Left lung (tissue), 10 donors: ENCODE data around the gene ABI3BP. TPM values are rescaled to one million over a fixed set of nuclear protein-coding genes. Genes with fewer than 3 reads are reported as not detected.

ENCODE experiments used
- ATAC-seq: fragments of 200-7000 bp; cut with Tn5 transposase; one replicate; pipeline ENCODE4 v1.9.1; 2020; ENCODE audit warnings: moderate library complexity
- DNase-seq, 4 donors: peaks; one replicate each; pipeline ENCODE4 v3.0.0-alpha.2; 2013 to 2020
- H3K27ac ChIP-seq, 2 donors: fragments of 200-600 bp; sonication (generic) in 1 of 2; one replicate each; pipeline versions ENCODE4 v1.5.0 to v1.8.0; 2020 to 2021
- H3K27me3 ChIP-seq, 2 donors: fragments of 200-600 bp; sonication (generic) in 1 of 2; one replicate each; pipeline versions ENCODE4 v1.5.0 to v1.8.0; 2020 to 2021
- H3K36me3 ChIP-seq, 2 donors: fragments of 200-600 bp; sonication (generic) in 1 of 2; one replicate each; pipeline versions ENCODE4 v1.5.0 to v1.8.0; 2020 to 2021
- H3K4me1 ChIP-seq, 2 donors: fragments of 200-600 bp; one replicate each; pipeline ENCODE4 v1.8.0; 2021
- H3K4me3 ChIP-seq, 2 donors: fragments of 200-600 bp; sonication (generic) in 1 of 2; one replicate each; pipeline versions ENCODE4 v1.5.0 to v1.8.0; 2020 to 2021; ENCODE audit warnings: mild to moderate bottlenecking in 1 of 2
- H3K9me3 ChIP-seq, 2 donors: fragments of 200-600 bp; sonication (generic) in 1 of 2; one replicate each; pipeline versions ENCODE4 v1.5.0 to v1.8.0; 2020 to 2021
- intact Hi-C, 2 donors: fragments of 100-400 bp; cut with DNase I; formaldehyde crosslinking; loops; one replicate each; pipeline versions ENCODE4 v1.11.2 to v1.14.2; 2022
- polyA plus RNA-seq, 6 donors: library from polyadenylated mRNA; unstranded; fragments of 120-200 nt; gene quantifications; one replicate each; pipeline ENCODE4 v1.2.1, GENCODE V29; 2013; ENCODE audit not compliant: insufficient read length in 6 of 6
- total RNA-seq, 2 donors: library from RNA; stranded (reverse); fragmentation: NEBNext Ultra II Directional; extraction: Animal tissue kit (Norgen Biotek cat#: 25700); gene quantifications; one replicate each; pipeline ENCODE4 v1.2.1, GENCODE V29; 2021
- TF ChIP-seq, protein P1 (sequence below), 2 donors: fragments of 200-600 bp; sonication (generic) in 1 of 2; IDR thresholded peaks; one replicate each; pipeline versions ENCODE4 v1.5.0 to v1.8.0; 2021; ENCODE audit warnings: antibody characterized with exemption in 2 of 2
- donor health status: DM: no; HTN: yes; CAD: no.
- donor health status: DM: no; HTN: no; CAD: no.

ABI3BP gene
- total and polyA plus RNA-seq, 8 donors: 65.2 to 138 (median 85.3) TPM

DNA sequence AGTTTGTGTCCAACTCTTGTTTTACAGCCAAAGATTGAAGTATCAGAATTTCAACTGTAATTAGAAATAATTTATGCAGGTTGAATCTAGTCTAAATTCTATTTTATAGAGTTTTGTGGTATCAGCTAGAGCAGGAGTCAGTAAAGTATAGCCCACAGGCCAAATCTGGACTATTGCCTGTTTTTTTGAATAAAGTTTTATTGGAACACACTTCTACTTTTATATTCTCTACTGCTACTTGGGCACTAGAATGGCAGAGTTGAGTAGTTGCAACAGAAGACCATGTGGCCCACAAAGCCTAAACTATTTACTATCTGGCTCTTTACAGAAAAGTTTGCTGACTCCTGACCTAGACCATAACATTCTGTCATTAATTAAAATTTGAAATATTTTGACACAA is 247.6 kb downstream of the ABI3BP start:
- no peak overlapping the region for H3K4me3 ChIP-seq
- no peak for ATAC-seq
- DNase-seq: no peak
- peaks cover 0 to 98% of the 10 kb centered on the region in 2 donors for H3K36me3 ChIP-seq
- intact Hi-C loops: no loop called here
- no peaks in the 10 kb centered on the region for H3K4me1 ChIP-seq
- H3K27me3 ChIP-seq: no peaks in the 10 kb centered on the region
- H3K9me3 ChIP-seq: no peaks in the 10 kb centered on the region
- TF ChIP-seq, protein P1, sequence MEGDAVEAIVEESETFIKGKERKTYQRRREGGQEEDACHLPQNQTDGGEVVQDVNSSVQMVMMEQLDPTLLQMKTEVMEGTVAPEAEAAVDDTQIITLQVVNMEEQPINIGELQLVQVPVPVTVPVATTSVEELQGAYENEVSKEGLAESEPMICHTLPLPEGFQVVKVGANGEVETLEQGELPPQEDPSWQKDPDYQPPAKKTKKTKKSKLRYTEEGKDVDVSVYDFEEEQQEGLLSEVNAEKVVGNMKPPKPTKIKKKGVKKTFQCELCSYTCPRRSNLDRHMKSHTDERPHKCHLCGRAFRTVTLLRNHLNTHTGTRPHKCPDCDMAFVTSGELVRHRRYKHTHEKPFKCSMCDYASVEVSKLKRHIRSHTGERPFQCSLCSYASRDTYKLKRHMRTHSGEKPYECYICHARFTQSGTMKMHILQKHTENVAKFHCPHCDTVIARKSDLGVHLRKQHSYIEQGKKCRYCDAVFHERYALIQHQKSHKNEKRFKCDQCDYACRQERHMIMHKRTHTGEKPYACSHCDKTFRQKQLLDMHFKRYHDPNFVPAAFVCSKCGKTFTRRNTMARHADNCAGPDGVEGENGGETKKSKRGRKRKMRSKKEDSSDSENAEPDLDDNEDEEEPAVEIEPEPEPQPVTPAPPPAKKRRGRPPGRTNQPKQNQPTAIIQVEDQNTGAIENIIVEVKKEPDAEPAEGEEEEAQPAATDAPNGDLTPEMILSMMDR (IDR thresholded peaks at IDR 0.05): no peak
- H3K27ac ChIP-seq: no peak overlapping the region

DNA sequence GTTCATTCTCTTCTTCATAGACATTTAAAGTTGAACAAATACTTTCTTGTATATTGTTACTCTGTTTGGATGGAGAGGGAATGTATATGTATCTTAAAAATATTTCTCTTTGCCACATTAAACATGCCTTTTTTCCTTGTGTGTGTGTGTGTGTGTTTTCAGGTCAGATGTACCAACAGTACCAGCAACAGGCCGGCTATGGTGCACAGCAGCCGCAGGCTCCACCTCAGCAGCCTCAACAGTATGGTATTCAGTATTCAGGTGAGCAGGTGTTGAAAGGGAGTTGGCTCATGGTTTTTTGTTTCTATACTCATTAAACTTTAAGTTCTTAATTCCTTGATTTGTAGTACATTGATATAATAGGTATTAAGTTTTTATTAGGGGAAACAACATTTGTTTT is 248.6 kb downstream of the ABI3BP start:
- Histone ChIP-seq H3K36me3 (peaks cover 0 to 98% of the 10 kb centered on the region in 2 donors), H3K4me3 (no peak overlapping the region), H3K4me1 (no peaks in the 10 kb centered on the region), H3K9me3 (no peaks in the 10 kb centered on the region), H3K27ac (no peak overlapping the region), H3K27me3 (no peaks in the 10 kb centered on the region)
- ATAC-seq (no peak), DNase-seq (no peak)
- TF ChIP-seq, protein P1 (IDR thresholded peaks at IDR 0.05): no peak
- intact Hi-C loops: no loop called here

DNA sequence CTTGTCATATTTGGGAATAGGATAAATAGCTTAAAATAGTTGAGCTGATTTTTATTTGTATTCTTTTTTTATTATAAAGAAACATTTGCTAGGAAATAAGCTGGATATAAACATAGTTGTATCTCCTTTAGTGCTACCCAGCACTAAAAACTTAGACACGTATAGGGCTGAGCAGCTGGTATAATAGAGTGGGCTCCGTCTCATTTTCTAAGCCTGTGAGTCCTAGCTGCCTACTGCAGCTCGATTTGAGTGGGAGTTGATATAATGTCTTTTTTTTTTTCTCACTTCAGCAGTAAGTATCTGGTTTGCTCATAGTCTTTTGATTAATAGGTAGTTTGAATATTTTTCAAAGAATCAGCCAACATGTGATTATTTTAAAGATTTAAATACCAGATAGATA is 249.7 kb downstream of the ABI3BP start:
- Histone ChIP-seq H3K9me3 (no peaks in the 10 kb centered on the region), H3K4me3 (no peak overlapping the region), H3K36me3 (peaks cover 0 to 98% of the 10 kb centered on the region in 2 donors), H3K27me3 (no peaks in the 10 kb centered on the region), H3K27ac (no peak overlapping the region), H3K4me1 (no peaks in the 10 kb centered on the region)
- TF ChIP-seq, protein P1 (IDR thresholded peaks at IDR 0.05): no peak
- intact Hi-C loops: no loop called here
- ATAC-seq (no peak), DNase-seq (no peak)

DNA sequence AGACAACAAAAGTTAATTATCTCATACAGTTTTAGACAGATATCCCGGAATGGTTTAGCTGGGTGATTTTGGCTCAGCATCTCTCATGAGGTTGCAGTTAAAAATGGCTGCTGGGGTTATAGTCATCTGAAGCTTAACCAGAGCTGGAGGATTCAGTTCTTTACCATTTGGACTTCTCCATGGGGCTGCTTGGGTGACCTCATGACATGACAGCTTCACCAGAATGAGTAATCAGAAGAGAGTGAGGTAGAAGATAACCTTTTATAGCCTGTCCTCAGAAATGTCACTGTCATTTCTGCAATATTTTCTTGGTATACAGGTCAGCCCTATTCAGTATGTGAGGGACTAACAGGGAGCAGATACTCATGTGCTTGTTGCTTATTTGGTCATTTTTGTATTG is 253.0 kb downstream of the ABI3BP start:
- H3K36me3 ChIP-seq: peaks cover 0 to 97% of the 10 kb centered on the region in 2 donors
- TF ChIP-seq, protein P1 (IDR thresholded peaks at IDR 0.05): no peak
- intact Hi-C loops: no loop called here
- H3K27me3 ChIP-seq: no peaks in the 10 kb centered on the region
- no peak for ATAC-seq
- no peaks in the 10 kb centered on the region for H3K4me1 ChIP-seq
- no peaks in the 10 kb centered on the region for H3K9me3 ChIP-seq
- no peak for DNase-seq
- no peak overlapping the region for H3K4me3 ChIP-seq
- H3K27ac ChIP-seq: no peak overlapping the region

DNA sequence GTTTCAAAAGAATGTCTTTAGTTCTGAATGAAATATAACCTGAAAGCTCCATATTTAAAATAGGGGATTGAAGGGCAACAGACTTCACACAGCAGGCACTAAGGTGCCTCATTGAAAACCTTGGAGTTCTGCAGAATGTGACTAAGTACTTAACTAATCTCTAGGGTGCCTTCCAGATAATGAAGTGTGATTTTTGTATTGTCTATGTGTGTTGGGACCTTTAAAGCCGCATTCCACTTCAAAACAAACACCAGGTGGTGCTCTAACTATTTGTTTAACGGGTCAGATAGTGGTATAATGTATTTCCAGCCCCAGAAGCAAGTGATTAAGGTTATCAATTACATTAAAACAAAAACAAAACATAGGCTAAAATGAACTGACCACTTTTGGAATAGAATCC is 255.9 kb downstream of the ABI3BP start:
- Histone ChIP-seq H3K27me3 (no peaks in the 10 kb centered on the region), H3K4me3 (no peak overlapping the region), H3K4me1 (no peaks in the 10 kb centered on the region), H3K27ac (no peak overlapping the region), H3K36me3 (peaks cover 0 to 98% of the 10 kb centered on the region in 2 donors), H3K9me3 (no peaks in the 10 kb centered on the region)
- DNase-seq (peak in 1 of 4 donors; percentile 21), ATAC-seq (peak; percentile 79)
- intact Hi-C loops: no loop called here
- TF ChIP-seq, protein P1 (IDR thresholded peaks at IDR 0.05): peak in 1 of 2 donors; percentile 17
